Activated CD4-positive, alpha-beta T cell treated with anti-CD3 and anti-CD28 coated beads for 48 hours (primary cell): ENCODE results near the gene B4GALT2.

ENCODE experiments used
- DNase-seq: peaks from one replicate; pipeline ENCODE4 v3.0.0-alpha.2; 2020

The B4GALT2 gene, protein sequence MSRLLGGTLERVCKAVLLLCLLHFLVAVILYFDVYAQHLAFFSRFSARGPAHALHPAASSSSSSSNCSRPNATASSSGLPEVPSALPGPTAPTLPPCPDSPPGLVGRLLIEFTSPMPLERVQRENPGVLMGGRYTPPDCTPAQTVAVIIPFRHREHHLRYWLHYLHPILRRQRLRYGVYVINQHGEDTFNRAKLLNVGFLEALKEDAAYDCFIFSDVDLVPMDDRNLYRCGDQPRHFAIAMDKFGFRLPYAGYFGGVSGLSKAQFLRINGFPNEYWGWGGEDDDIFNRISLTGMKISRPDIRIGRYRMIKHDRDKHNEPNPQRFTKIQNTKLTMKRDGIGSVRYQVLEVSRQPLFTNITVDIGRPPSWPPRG

DNA sequence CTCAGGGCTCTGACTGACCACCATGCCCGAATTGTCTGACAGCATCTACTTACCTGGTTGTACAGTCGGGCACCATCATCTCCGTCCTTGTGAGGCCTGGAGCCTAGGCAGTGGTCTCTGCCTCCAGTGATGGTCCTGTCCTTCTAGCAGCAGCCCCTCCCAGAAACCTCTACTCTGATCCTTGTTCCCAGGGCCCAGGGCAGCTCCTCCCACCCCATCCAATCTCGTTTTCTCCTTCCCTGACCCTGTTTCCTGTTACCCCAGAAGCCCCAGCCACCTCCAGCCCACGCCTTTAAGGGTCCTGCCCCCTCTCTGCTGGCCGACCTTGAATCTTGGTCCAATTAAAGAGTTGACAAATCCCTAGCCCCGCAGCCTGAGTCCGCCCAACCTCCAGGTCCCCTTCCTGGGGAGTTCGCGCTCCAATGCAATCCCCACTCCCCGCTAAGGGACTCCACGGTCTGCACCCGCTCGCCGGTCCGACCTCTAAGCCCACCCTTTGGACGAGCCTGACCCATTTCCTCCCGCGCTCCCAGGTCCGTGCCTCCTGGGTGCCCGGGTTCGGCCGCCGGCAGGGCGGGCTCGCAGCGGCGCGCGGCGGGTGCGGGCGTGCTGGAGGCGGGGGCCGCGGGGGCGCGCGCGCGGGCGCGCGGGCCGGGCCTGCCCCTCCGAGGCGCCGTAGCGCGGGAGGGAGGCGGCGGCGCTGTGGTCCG lies at the start of gene B4GALT2:
B4GALT2 (plus strand) TSS at position 660 of the 710 bp plus-strand sequence. CDS start 1,951 bp downstream, outside the sequence.
- DNase-seq, result peak; percentile 46

DNA sequence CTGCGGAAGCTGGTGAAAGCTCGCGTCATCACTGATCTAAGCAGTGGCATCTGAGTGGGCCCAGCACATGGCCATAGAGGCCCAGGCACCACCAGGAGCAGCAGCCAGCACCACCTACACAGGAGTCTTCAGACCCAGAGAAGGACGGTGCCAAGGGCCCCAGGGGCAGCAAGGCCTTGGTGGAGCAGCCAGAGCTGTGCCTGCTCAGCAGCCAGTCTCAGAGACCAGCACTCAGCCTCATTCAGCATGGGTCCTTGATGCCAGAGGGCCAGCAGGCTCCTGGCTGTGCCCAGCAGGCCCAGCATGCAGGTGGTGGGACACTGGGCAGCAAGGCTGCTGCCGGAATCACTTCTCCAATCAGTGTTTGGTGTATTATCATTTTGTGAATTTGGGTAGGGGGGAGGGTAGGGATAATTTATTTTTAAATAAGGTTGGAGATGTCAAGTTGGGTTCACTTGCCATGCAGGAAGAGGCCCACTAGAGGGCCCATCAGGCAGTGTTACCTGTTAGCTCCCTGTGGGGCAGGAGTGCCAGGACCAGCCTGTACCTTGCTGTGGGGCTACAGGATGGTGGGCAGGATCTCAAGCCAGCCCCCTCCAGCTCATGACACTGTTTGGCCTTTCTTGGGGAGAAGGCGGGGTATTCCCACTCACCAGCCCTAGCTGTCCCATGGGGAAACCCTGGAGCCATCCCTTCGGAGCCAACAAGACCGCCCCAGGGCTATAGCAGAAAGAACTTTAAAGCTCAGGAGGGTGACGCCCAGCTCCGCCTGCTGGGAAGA lies 48.7 kb upstream of the B4GALT2 start:
- DNase-seq, result peak; percentile 51

DNA sequence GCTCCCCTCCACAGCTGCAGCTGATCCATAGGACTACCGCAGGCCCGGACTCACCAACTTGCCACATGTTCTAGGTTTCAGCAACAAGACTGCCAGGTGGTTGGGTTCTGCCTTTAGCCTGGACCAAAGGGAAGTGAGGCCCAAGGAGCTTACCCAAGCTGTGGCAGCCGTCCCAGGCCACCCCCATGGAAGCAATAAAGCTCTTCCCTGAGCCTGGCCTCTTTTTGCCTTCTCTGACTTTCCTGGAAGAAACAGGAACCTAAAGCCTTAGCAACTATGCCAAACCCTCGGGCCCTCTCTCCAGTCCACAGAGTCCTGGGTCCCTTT lies 48.1 kb upstream of the B4GALT2 start:
- DNase-seq, result no peak

DNA sequence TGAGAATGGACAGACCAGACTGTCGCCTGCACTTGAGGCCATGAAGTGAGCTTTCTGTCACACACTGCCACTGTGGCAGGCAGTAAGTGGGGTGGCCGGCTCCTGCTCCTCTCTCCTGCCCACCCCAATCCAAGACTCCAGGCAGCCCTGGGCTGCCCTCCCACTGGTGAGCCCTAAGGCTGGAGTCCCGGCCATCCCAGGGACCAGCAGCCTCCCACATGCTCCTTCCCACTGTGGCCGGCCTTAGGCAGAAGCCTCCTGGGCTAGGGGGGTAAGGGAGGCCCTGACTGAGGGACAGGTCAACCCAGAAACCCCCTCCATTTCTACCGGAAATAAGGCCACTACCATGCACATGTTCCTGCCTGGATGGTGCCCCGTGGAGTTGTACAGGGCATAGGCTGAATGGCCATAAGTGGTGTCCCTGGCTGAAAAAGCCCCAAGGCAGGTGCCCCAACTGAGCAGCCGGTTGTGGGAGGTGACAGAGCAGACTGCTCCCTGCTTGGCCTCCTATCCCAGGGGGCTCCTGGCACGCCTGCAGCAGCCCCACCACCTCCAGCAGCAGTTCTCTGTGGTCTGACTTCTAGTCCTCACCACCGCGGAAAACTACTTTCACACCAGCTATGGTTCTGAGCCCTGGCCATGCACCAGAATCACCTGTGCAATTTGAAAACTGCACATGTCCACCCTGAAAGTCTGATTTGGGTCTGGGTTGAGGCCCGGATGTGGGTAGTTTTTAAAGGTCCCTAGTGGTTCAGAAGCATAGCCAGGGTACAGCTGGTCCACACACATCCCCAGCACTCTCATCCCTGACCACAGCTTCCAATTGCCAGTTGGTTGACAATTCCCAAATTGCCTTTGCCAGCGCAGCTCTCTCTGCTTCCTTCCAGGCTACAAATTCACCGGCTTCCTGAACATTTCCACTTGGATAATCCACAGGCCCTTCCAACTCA lies 47.0 kb upstream of the B4GALT2 start:
- DNase-seq, result no peak

DNA sequence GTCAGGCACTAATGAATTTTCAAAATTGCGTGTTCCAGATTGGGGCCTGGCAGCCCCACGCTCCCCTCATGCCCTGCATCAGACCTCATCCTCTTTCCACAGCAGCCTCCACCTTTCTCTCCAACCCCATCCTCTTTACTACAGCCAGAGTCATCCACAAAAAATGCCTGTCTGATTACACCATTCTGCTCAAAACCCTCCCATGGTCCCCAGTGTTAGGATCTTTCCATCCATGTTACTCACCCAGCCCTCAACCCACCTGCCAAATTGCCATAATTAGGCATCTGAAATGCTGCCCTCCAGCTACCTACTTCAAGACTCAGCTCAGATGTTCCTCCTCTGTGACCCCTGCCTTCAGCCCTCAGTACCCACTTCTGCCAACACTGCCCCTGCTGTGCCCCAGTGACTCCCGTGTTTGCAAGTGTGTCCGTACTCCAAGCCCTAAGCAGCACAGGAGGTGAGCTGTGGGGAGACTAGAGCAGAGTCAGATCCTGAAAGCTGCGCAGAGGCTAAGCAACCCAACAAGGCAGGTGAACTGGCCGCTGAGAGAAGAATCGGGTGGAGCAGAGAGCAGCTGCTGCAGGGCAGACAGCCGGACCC lies 46.1 kb upstream of the B4GALT2 start:
- no peak for DNase-seq

DNA sequence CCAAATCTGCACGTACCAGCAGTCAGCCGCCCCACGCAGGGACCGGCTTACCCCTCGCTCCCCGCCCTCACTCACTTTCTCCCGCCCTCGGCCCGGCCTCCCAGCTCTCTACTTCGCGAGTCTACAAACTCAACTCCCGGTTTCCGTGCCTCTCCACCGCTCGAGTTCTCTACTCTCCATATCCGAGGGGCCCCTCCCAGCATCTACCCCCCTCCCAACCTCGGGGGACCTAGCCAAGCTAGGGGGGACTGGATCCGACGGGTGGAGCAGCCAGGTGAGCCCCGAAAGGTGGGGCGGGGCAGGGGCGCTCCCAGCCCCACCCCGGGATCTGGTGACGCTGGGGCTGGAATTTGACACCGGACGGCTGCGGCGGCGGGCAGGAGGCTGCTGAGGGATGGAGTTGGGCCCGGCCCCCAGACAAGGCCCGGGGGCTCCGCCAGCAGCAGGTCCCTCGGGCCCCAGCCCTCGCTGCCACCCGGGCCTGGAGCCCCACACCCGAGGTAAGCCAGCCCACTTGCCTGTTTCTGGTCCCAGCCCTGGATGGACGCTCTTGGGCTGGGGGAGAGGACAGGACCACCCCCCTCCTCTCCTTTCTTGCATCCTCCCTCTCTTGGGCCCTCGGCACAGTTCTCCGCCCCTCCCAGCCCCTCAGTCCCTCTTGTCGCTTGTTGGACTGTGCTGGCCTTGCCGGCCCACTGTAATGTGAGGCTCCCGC lies 45.5 kb upstream of the B4GALT2 start, which contains the start of gene ARTN:
ARTN (plus strand) TSS at position 416 of the 715 bp plus-strand sequence. CDS start 1,856 bp downstream, outside the sequence.
- no peak for DNase-seq

DNA sequence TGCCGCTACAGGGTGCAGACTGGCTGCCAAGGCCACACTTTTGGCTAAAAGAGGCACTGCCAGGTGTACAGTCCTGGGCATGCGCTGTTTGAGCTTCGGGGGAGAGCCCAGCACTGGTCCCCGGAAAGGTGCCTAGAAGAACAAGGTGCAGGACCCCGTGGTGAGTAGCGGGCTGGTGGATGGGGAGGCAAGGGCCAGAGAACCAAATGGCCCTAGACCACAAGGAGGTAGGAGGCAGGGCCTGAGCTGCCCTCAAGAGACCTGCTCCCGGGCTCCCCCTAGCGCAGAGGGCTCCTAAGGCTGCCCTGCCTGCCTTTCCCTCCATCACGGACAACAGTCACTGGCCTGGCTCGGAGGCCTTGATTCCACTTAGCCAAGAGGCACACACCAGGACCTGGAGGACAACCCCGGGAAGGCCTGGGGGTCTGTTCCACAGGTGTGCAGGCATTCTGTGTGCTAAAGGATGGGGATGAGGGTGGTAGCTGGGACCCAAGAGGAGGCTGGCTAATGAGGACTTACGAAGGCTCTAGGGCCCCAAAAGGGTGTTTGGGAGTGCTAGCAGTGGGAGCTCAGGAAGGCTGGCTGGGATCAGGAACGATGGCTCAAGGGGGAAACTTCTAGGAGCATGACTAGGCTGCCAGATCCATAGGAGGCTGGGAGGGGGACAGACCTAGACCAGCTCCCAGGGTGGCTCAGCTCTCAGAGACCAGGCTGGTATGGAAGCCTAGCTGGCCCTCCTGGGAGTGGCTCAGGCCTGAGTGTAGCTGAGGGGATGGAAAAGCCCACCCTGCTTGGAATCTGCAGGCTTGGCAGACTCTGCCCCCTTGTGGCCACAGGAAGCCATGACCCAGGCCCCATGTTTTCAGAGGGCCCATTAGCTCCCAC lies 44.7 kb upstream of the B4GALT2 start:
- DNase-seq, result peak; percentile 76

DNA sequence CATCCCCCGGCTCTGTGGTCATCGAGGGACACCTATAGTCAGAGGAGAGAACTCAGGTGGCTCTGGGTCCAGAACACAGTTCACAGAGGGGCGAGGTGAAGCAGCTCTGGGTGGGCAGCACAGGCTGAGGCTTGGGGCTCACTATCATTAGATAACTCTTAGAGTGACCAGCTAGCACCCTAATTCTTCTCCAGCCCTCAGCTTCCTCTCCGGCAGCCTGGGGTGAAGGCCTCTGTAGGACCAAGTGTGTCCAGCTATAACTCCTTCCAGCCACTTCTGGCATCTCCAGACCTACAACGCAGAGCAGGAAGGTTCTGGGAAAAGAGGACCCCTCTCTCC lies 44.1 kb upstream of the B4GALT2 start:
- DNase-seq, result no peak

DNA sequence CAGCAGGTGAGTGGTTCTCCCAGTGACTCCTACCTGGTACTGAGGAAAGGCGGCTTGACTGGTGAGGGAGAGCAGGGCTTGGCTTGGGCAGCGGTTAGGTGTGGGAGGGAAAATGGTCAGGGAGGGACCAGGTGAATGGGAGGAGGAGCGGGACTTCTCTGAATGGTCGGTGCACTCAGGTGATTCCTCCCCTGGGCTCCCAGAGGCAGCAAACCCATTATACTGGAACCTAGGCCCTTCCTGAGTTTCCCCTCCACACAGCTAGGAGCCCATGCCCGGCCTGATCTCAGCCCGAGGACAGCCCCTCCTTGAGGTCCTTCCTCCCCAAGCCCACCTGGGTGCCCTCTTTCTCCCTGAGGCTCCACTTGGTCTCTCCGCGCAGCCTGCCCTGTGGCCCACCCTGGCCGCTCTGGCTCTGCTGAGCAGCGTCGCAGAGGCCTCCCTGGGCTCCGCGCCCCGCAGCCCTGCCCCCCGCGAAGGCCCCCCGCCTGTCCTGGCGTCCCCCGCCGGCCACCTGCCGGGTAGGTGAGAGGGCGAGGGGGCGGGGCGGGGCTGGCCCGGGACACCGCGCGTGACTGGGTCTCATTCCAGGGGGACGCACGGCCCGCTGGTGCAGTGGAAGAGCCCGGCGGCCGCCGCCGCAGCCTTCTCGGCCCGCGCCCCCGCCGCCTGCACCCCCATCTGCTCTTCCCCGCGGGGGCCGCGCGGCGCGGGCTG lies 43.1 kb upstream of the B4GALT2 start:
- DNase-seq, result no peak

DNA sequence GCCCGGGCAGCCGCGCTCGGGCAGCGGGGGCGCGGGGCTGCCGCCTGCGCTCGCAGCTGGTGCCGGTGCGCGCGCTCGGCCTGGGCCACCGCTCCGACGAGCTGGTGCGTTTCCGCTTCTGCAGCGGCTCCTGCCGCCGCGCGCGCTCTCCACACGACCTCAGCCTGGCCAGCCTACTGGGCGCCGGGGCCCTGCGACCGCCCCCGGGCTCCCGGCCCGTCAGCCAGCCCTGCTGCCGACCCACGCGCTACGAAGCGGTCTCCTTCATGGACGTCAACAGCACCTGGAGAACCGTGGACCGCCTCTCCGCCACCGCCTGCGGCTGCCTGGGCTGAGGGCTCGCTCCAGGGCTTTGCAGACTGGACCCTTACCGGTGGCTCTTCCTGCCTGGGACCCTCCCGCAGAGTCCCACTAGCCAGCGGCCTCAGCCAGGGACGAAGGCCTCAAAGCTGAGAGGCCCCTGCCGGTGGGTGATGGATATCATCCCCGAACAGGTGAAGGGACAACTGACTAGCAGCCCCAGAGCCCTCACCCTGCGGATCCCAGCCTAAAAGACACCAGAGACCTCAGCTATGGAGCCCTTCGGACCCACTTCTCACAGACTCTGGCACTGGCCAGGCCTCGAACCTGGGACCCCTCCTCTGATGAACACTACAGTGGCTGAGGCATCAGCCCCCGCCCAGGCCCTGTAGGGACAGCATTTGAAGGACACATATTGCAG lies 42.4 kb upstream of the B4GALT2 start:
- peak; percentile 26 for DNase-seq

DNA sequence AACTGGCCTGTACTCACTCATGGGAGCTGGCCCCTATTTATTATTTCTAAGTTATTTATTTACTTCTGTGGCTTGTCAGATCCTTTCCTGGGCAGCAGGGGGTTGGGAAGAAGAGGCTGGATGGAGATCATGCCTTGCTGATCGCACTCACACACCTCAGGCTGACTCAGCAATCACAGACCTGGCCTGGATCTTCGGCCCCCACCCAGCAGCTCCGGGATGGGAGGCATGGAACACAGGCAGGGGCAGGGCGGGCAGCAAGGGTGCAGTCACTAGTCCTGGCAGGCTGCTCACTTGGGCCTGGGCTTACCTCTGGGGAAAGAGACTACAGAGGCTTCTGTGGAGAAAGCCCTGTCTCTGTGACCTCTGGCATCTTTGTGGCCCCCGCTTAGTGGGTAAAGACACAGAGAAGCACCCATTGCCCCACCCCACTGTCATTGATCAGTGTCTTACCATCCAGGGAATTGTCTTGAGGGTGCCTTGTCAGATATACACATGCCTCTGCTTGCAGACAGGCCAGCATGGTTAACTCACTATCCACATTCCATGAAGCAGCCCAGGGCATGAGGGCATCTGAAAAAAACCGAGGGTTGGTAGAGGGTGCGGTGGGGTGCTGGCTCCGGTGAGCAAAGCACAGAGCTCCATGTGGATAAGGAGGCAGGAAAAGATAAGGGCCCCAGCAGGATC lies 41.7 kb upstream of the B4GALT2 start:
- no peak for DNase-seq

DNA sequence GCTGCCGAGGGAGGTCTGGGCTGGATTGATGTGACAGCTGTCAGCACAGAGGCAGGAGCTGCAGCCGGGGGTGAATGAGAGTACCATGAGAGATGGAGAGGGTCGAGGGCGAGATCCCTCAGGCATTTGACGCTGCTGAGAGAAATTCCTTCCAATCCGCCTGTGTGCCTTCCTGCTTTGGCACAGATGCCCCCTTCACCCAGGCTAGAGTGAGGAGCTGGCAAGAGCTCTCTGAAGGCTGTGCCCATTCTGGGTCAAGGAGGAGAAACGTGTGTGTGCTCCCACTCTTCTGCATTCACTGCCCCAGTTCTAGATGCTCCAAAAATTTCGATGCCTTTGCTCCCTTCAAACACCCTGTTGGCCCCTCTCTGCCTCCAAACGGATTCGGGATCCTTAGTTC lies 40.6 kb upstream of the B4GALT2 start:
- no peak for DNase-seq

DNA sequence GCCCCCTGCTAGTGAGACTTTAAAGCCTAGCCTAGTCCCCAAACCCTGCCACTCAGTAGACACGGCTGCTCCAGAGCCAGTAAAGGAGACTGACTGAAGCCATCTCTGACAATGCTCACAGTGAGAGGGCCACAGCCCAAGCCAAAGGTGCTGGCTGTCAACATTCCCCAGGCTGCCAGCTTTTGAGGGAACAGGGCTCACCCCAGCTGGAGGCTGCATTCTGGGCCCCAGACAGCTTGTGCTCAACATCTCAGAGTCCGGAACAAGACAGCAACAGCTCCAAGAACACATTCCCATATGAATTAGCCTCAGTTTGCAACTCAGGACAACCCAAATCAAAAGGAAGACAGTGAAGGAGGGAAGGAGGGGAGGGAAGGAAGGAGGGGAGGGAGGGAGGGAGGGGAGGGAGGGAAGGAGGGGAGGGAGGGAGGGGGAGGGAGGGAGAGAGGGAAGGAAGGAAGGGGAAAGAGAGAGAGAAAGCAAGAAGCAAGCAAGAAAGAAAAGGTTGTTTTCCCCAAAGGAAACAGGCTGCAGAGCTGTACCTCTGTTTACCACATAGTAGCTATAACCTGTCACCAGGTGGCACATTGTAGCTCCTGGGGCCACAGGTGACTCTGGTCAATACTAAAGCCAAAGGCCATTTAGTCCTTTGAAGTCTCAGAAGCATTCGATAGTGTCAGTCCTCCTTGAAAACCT lies 40.0 kb upstream of the B4GALT2 start:
- DNase-seq, result no peak

DNA sequence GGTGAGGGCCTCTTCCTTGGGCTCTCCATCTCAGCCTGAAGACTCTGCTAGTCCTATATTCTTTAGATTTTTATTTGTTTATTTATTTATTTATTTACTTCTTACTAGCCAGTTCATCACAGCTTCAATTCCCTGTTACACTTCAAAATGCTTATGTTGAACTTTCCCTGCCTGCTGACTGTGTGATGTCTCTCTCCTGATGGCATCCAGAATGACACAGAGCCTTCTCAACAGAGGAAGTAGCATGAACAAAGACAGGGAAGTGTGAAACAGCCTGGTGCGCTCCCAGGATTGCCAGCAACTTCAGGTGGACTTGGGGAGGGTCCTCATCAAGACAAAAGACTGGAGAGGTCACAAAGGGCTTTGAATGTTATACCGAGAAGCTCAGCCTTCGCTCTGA lies 36.6 kb upstream of the B4GALT2 start:
- no peak for DNase-seq

DNA sequence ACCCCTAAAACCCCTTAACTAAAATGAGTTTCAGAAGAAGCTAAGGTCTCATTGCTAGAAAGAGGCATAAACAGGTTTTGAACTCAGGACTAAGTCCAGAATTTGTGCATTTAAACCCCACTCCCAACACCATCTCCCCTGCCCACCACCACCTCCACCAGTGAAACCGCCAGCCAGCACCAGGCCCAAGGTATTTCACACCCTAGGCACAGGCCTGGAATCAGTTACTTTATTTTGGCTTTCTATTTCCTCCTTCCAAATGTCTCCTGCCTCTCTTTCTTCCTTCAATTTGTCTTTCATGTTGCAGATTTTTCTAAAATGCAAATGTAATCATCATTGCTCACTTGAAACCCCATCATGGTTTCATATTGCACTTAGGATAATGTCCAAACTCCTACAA lies 34.1 kb upstream of the B4GALT2 start:
- DNase-seq, result no peak

DNA sequence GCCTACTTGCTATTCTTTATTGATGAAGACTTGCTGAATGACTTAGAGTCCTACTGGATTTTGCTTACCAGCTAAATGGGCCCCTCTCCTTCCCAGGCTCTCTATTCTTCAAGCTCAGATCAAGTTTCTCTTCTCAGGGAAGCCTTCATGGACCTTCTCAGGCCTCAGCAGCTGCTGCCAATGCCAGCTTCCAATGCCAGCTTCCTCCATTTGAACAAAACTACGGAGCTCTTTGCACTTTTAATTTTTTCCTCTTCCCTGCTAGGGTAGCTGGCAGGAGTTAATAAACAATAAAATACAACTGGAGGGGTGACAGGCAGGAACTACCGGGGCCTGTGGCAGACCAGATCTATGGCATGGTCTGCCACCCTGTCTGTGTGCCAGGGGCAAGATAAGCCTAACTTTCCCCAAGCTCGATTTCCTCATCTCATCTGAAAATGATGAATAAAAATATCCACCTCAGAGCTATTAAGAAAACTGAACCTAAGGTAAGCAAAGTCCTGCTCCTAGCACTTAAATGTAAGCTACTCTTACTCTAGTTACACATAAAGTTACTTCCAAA lies 33.3 kb upstream of the B4GALT2 start:
- DNase-seq, result no peak
